Esophagus squamous epithelium (tissue), 5 donors: Measurements from ENCODE around the gene CYP4Z1. TPM values are rescaled to one million over a fixed set of nuclear protein-coding genes. Genes with fewer than 3 reads are reported as not detected.
A peak's percentile ranks its signal among the peaks of the same experiment; 100 is the strongest.
"Not testable (repeated sequence)": the region's sequence is repeated elsewhere in the genome, so short reads cannot be mapped to it uniquely, and the experiment has no call there.

Experiments used
- DNase-seq: peaks from one replicate; lab custom pipeline; 2025; lab: John Stamatoyannopoulos, UW
- H3K27ac ChIP-seq, 4 donors: fragments of 200-600 bp; sonication (generic); one replicate each; pipeline ENCODE4 v1.5.1; 2016 to 2019; ENCODE audit warnings: mild to moderate bottlenecking in 1 of 4
- H3K27me3 ChIP-seq, 4 donors: fragments of 200-600 bp; sonication (generic); 1 replicate in 3 of 4; 2 replicates in 1 of 4; pipeline versions ENCODE4 v1.5.1 to v1.6.0; 2017 to 2021; ENCODE audit warnings: antibody characterized with exemption in 1 of 4
- H3K36me3 ChIP-seq, 3 donors: fragments of 200-600 bp; sonication (generic); one replicate each; pipeline ENCODE4 v1.5.1; 2016 to 2019
- H3K4me1 ChIP-seq, 3 donors: fragments of 200-600 bp; sonication (generic); one replicate each; pipeline ENCODE4 v1.5.1; 2017 to 2019
- H3K4me3 ChIP-seq, 4 donors: fragments of 200-600 bp; sonication (generic); 1 replicate in 3 of 4; 2 replicates in 1 of 4; pipeline ENCODE4 v1.5.1; 2016 to 2019; ENCODE audit warnings: mild to moderate bottlenecking in 2 of 4, moderate library complexity in 1 of 4
- H3K9me3 ChIP-seq, 3 donors: fragments of 200-600 bp; sonication (generic); one replicate each; pipeline ENCODE4 v1.5.1; 2016 to 2019
- POLR2A ChIP-seq, 4 donors: fragments of 450-650 bp; IDR thresholded peaks; one replicate each; pipeline ENCODE4 v1.6.1; 2017; ENCODE audit warnings: antibody characterized with exemption in 4 of 4, mild to moderate bottlenecking in 4 of 4, moderate library complexity in 3 of 4
- WGBS, 2 donors: methylation state at CpG; one replicate each; pipeline ENCODE4 v1.1.5; 2018; 5-methylcytosine and 5-hydroxymethylcytosine counted together
- intact Hi-C: fragments of 100-400 bp; cut with DNase I; formaldehyde crosslinking; loops from one replicate; pipeline ENCODE4 v1.15.0; 2022
- total RNA-seq, 4 donors: library from RNA; depleted of rRNA; stranded (reverse); fragments of >200 nt; gene quantifications; one replicate each; pipeline ENCODE4 v1.1.0, GENCODE V29; 2016
- TF ChIP-seq, protein P1 (sequence below), 6 experiments: fragments of 450-650 bp in 4 of 6; fragments of 200-600 bp in 2 of 6; sonication (generic) in 2 of 6; IDR thresholded peaks; one replicate each; pipeline ENCODE4 v1.5.1; 2016 to 2019; ENCODE audit warnings: antibody characterized with exemption in 6 of 6, mild to moderate bottlenecking in 4 of 6, moderate library complexity in 4 of 6
- donor health status: DM: yes; HTN: yes; CAD: no.

CYP4Z1 gene
- total RNA-seq, 4 donors from 2014 or later = 0.19 to 1.5 (median 1.4) TPM

DNA sequence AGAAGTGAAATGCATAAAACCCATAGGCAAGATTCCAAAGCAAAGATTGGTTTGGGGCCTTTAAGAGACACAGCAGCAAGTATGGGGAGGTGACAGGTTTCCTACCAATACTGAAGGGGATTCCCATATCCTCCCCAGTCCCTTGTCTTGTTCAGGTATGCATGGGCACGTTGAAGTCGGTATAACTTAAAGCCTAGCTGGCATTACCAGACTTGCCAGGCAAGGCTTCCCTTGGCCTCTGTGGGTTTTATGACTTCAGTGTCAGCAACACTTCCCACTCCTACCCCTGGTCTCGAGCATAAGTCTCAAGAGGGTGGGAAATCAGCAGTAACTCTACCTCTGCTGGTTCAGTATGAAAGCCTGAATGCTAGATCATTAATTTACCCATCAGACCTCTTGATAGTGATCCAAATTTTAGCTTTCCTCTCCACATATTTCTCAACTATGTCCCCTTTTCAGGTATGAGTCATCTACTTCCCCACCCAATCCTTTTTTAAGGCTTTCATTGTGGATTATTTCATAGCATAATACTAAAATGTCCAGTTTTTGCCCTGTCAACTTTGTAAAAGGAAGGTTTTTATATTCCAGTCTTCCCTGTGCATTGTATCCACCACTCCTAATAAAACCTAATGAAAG lies 36.7 kb upstream of the CYP4Z1 start:
- Histone ChIP-seq H3K27me3 (peaks cover 0 to 5% (median 0%) of the 10 kb centered on the region in 4 donors), H3K9me3 (no peaks in the 10 kb centered on the region), H3K27ac (peak overlapping the region; percentile 76 to 80 (median 78)), H3K4me3 (no peak overlapping the region), H3K4me1 (peaks cover 13 to 65% (median 28%) of the 10 kb centered on the region in 3 donors), H3K36me3 (no peaks in the 10 kb centered on the region)
- DNase-seq = no peak
- 11 to 38% methylated on average over 1 to 3 of the region's 3 CpGs for WGBS, 2 donors
- intact Hi-C loops = no loop called here
- no peak for TF ChIP-seq POLR2A (IDR thresholded peaks at IDR 0.05)
- TF ChIP-seq, protein P1, sequence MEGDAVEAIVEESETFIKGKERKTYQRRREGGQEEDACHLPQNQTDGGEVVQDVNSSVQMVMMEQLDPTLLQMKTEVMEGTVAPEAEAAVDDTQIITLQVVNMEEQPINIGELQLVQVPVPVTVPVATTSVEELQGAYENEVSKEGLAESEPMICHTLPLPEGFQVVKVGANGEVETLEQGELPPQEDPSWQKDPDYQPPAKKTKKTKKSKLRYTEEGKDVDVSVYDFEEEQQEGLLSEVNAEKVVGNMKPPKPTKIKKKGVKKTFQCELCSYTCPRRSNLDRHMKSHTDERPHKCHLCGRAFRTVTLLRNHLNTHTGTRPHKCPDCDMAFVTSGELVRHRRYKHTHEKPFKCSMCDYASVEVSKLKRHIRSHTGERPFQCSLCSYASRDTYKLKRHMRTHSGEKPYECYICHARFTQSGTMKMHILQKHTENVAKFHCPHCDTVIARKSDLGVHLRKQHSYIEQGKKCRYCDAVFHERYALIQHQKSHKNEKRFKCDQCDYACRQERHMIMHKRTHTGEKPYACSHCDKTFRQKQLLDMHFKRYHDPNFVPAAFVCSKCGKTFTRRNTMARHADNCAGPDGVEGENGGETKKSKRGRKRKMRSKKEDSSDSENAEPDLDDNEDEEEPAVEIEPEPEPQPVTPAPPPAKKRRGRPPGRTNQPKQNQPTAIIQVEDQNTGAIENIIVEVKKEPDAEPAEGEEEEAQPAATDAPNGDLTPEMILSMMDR (IDR thresholded peaks at IDR 0.05) = no peak

- 11 to 16% methylated on average over 3 of the region's 3 CpGs for WGBS, 2 donors
- peaks cover 0 to 3% (median 0%) of the 10 kb centered on the region in 3 donors for H3K36me3 ChIP-seq
- no peak for TF ChIP-seq POLR2A (IDR thresholded peaks at IDR 0.05)
- TF ChIP-seq, protein P1 (IDR thresholded peaks at IDR 0.05) = no peak
- peaks cover 13 to 62% (median 28%) of the 10 kb centered on the region in 3 donors for H3K4me1 ChIP-seq
- peaks cover 0 to 5% (median 0%) of the 10 kb centered on the region in 4 donors for H3K27me3 ChIP-seq
- intact Hi-C loops = no loop called here
- H3K9me3 ChIP-seq = no peaks in the 10 kb centered on the region
- H3K4me3 ChIP-seq = no peak overlapping the region
- H3K27ac ChIP-seq = peak overlapping the region; percentile 76 to 80 (median 78)
- no peak for DNase-seq
These were observed 36.0 kb upstream of the CYP4Z1 start for GRCh38 chr1:47031059-47031458.

DNA sequence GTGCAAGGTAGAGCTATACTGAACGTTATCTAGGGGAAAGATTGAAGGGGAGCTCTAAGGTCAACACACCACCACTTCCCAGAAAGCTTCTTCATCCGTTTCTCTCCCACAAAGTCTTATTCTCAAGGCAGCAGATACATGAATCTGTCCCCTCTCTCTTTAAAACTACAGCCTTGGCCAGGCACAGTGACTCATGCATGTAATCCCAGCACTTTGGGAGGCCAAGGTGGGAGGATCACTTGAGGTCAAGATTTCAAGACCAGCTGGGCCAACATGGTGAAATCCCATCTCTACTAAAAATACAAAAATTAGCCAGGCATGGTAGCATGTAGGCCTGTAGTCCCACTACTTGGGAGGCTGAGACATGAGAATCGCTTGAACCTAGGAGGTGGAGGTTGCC lies 35.4 kb upstream of the CYP4Z1 start:
- WGBS, 2 donors = 46 to 49% methylated on average over 3 of the region's 3 CpGs
- Histone ChIP-seq H3K36me3 (peaks cover 0 to 3% (median 0%) of the 10 kb centered on the region in 3 donors), H3K9me3 (no peaks in the 10 kb centered on the region), H3K27ac (peak overlapping the region; percentile 37 to 80 (median 78)), H3K4me1 (peaks cover 13 to 62% (median 28%) of the 10 kb centered on the region in 3 donors), H3K27me3 (peaks cover 0 to under 1% (median 0%) of the 10 kb centered on the region in 4 donors), H3K4me3 (no peak overlapping the region)
- intact Hi-C loops = no loop called here
- TF ChIP-seq, protein P1 (IDR thresholded peaks at IDR 0.05) = no peak
- no peak for TF ChIP-seq POLR2A (IDR thresholded peaks at IDR 0.05)
- DNase-seq = no peak

- TF ChIP-seq POLR2A (IDR thresholded peaks at IDR 0.05) = no peak
- TF ChIP-seq, protein P1 (IDR thresholded peaks at IDR 0.05) = no peak
- 83 to 88% methylated on average over 1 of the region's 1 CpG for WGBS, 2 donors
- peaks cover 0 to 29% (median 0%) of the 10 kb centered on the region in 3 donors for H3K36me3 ChIP-seq
- peaks cover 0 to 25% (median 7%) of the 10 kb centered on the region in 3 donors for H3K4me1 ChIP-seq
- no peaks in the 10 kb centered on the region for H3K27me3 ChIP-seq
- no peaks in the 10 kb centered on the region for H3K9me3 ChIP-seq
- H3K4me3 ChIP-seq = no peak overlapping the region
- H3K27ac ChIP-seq = no peak overlapping the region
- intact Hi-C loops = no loop called here
- no peak for DNase-seq
These were observed 30.3 kb upstream of the CYP4Z1 start for GRCh38 chr1:47036764-47037163.

GRCh38 chr1:47059376-47059775 lies 7.7 kb upstream of the CYP4Z1 start:
- intact Hi-C loops = no loop called here
- Histone ChIP-seq H3K9me3 (no peaks in the 10 kb centered on the region), H3K27ac (no peak overlapping the region), H3K4me3 (no peak overlapping the region), H3K27me3 (peaks cover 0 to 7% (median 0%) of the 10 kb centered on the region in 4 donors), H3K4me1 (no peaks in the 10 kb centered on the region), H3K36me3 (no peaks in the 10 kb centered on the region)
- TF ChIP-seq POLR2A (IDR thresholded peaks at IDR 0.05) = no peak
- TF ChIP-seq, protein P1 (IDR thresholded peaks at IDR 0.05) = no peak
- DNase-seq = no peak
- WGBS, 2 donors = 26 to 47% methylated on average over 1 of the region's 1 CpG

DNA sequence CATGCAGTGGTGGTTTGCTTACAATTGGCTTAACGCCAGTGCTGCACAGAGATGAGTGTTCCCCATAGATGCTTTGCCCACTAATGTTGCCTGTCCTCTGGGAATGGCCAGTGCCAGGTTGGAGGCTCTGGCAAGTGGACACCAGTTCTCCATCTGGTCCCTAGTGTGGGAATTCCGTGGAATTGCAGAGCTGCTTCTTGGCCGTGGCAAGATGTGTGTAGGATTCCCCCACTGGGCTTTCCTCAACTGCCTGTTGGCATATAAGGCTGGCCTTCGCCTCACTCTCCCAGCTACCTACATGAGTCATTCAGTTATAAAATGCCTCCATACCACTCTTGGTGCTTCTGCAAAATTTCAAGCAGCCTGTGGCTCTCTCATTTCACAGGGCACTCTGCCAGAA lies 2.0 kb downstream of the CYP4Z1 start:
- H3K36me3 ChIP-seq, H3K9me3 ChIP-seq, H3K4me3 ChIP-seq, intact Hi-C loops, H3K27me3 ChIP-seq, H3K27ac ChIP-seq, DNase-seq, H3K4me1 ChIP-seq: not testable (repeated sequence)
- WGBS, 2 donors = 78 to 82% methylated on average over 2 to 4 of the region's 4 CpGs

- H3K9me3 ChIP-seq, H3K36me3 ChIP-seq, intact Hi-C loops, H3K4me3 ChIP-seq, H3K4me1 ChIP-seq, DNase-seq, H3K27me3 ChIP-seq, H3K27ac ChIP-seq: not testable (repeated sequence)
These were observed 2.5 kb downstream of the CYP4Z1 start for GRCh38 chr1:47069509-47069908.
